ENCODE data around the gene AHR. TPM values are rescaled to one million over a fixed set of nuclear protein-coding genes. Genes with fewer than 3 reads are reported as not detected.

AHR gene
- total RNA-seq = 10 to 100 TPM; 49.0 to 50.6 TPM

GRCh38 chr7:17298102-17298839, at the start of gene AHR:
Gene AHR (plus strand): TSS chr7:17298652. CDS start chr7:17299265, 613 bp downstream.
- POLR2A ChIA-PET = interaction anchor here (0.7 to 1.8 kb wide), 30 partner anchors 21 to 878 kb away, joined by 3 to 15 read pairs (median 4); partner anchors contain the start of genes ANKMY2 and BZW2
- peaks cover 18% of the 10 kb centered on the region for H3K4me1 Mint-ChIP-seq
- DNase-seq = peak; percentile 82
- H3K4me3 Mint-ChIP-seq = peak within 1 kb of the TSS; percentile 97
- H3K27me3 Mint-ChIP-seq = no peaks in the 10 kb centered on the region
- peaks cover 4% of the 10 kb centered on the region for H3K9me3 Mint-ChIP-seq
- ATAC-seq (ENCODE audit: low read depth) = peak; percentile 83
- H3K27ac Mint-ChIP-seq = peak within 1 kb of the TSS; percentile 96
- H3K36me3 Mint-ChIP-seq = peaks cover 10% of the 10 kb centered on the region

DNA sequence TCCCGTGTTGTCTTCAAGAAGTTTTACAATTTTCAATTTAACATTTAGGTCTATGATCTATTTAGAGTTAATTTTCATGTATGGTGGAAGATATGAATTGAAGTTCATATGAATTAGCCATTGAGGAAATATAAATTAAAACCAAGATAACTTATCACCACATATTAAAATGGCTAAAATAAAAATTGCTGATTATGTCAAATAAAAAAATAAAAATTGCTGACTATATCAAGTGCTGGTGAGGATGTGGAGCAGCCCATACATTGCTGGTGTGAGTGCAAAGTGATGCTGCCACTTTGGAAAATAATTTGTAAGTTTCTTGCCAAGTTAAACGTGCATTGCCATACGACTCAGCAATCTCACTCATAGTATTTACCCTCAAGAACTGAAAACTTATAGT, 44.6 kb upstream of the AHR start:
- H3K4me3 Mint-ChIP-seq = no peak overlapping the region
- DNase-seq = no peak
- H3K4me1 Mint-ChIP-seq = peaks cover 6% of the 10 kb centered on the region
- H3K27me3 Mint-ChIP-seq = no peaks in the 10 kb centered on the region
- POLR2A ChIA-PET = no interaction called here
- peaks cover 3% of the 10 kb centered on the region for H3K9me3 Mint-ChIP-seq
- H3K36me3 Mint-ChIP-seq = peaks cover 9% of the 10 kb centered on the region
- no peak overlapping the region for H3K27ac Mint-ChIP-seq
- no peak for ATAC-seq (ENCODE audit: low read depth)

DNA sequence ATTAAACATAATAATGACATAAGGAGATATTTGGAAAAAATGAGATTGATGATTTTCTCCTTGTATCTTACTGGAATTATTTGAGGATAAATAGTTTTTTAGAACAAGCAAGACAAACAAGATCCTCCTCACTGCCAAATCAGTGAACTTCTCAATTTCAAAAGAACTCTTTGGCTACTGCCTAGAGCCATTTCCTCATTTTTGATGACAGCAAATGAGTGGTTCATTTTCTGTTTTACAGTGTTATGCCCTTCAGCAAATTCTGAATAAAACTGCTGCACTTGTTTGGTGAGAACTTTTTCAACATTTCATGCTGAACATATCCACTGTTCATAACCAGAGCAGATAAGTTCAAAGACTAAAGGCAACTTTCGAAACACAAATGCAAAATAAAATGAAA, 42.5 kb upstream of the AHR start:
- Mint-ChIP-seq H3K27ac (no peak overlapping the region), H3K36me3 (peaks cover 9% of the 10 kb centered on the region), H3K4me1 (peaks cover 7% of the 10 kb centered on the region), H3K9me3 (peaks cover 4% of the 10 kb centered on the region), H3K27me3 (no peaks in the 10 kb centered on the region), H3K4me3 (no peak overlapping the region)
- DNase-seq (no peak), ATAC-seq (ENCODE audit: low read depth) (no peak)
- POLR2A ChIA-PET = no interaction called here

DNA sequence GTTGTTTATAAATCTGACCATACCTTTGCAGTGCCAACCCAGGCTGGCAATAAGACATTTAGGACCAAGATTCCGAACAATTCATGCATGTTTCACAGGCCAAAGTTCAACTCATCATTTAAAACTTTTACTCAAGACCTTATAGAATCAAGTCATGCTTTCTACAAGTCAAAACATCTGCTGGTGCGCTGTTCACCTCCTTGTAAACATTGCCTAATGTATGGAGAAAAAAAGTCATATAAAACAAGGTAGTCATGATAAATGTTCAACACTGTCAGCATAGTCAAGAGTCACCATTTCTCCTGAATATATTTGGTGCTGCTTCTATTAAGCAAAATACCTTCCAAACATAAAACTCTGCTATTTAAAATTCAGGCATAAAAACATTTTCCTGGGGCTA, 42.1 kb upstream of the AHR start:
- POLR2A ChIA-PET = no interaction called here
- Mint-ChIP-seq H3K27ac (no peak overlapping the region), H3K4me3 (no peak overlapping the region), H3K4me1 (peaks cover 10% of the 10 kb centered on the region), H3K9me3 (peaks cover 4% of the 10 kb centered on the region), H3K27me3 (no peaks in the 10 kb centered on the region), H3K36me3 (peaks cover 11% of the 10 kb centered on the region)
- DNase-seq (no peak), ATAC-seq (ENCODE audit: low read depth) (no peak)

GRCh38 chr7:17266565-17266964, 31.9 kb upstream of the AHR start:
- DNase-seq (no peak), ATAC-seq (ENCODE audit: low read depth) (no peak)
- POLR2A ChIA-PET = no interaction called here
- peaks cover 2% of the 10 kb centered on the region for H3K4me1 Mint-ChIP-seq
- H3K4me3 Mint-ChIP-seq = no peak overlapping the region
- H3K9me3 Mint-ChIP-seq = peaks cover 39% of the 10 kb centered on the region
- H3K27me3 Mint-ChIP-seq = no peaks in the 10 kb centered on the region
- no peak overlapping the region for H3K27ac Mint-ChIP-seq
- peaks cover 43% of the 10 kb centered on the region for H3K36me3 Mint-ChIP-seq

DNA sequence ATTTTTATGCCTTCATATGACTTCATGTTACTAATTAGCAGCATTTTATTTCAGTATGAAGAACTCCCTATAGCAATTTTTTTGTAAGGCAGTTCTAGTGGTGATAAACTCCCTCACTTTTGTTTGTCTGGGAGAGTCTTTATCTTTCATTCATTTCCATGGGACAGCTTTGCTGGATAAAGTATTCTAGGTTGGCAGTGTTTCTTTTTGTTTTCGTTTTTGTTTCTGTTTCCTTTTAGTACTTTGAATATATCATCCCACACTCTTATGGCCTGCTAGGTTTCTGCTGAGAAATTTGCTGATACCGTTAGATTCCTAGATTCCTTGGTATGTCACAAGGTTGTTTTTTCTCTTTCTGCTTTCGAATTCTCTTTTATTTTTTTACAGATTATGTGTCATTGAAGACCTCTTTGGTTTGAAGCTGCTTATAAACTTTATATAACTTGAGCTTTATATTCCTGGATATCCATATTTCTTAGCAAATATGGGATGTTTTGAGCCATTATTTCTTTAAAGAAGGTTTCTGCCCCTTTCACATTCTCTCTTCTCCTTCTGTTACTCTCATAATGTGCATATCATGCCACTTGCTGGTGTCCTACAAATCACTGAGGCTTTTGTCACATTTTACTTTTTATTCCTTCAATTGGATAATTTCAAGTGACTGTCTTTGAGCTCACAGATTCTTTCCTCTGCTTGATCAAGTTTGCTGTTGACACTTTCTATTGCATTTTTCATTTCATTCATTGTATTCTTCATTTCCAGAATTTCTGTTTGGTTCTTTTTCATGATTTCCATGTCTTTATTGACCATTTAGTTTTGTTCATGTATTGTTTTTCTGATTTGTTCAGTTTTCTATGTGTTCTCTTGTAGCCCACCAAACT, 28.9 kb upstream of the AHR start:
- Mint-ChIP-seq H3K4me3 (no peak overlapping the region), H3K36me3 (peaks cover 52% of the 10 kb centered on the region), H3K9me3 (peaks cover 44% of the 10 kb centered on the region), H3K27me3 (no peaks in the 10 kb centered on the region), H3K27ac (no peak overlapping the region), H3K4me1 (peaks cover 11% of the 10 kb centered on the region)
- POLR2A ChIA-PET = interaction anchor here (1.9 kb wide), 1 partner anchor 28 kb away, joined by 5 read pairs; the partner anchor contains the start of gene AHR
- ATAC-seq (ENCODE audit: low read depth) (no peak), DNase-seq (no peak)

GRCh38 chr7:17274551-17275245, 23.8 kb upstream of the AHR start:
- H3K27me3 Mint-ChIP-seq = no peaks in the 10 kb centered on the region
- peak overlapping the region; percentile 49 for H3K27ac Mint-ChIP-seq
- peaks cover 34% of the 10 kb centered on the region for H3K36me3 Mint-ChIP-seq
- peak overlapping the region; percentile 47 for H3K4me3 Mint-ChIP-seq
- H3K9me3 Mint-ChIP-seq = peaks cover 24% of the 10 kb centered on the region
- peaks cover 20% of the 10 kb centered on the region for H3K4me1 Mint-ChIP-seq
- ATAC-seq (ENCODE audit: low read depth) (peak; percentile 87), DNase-seq (no peak)
- POLR2A ChIA-PET = interaction anchor here (1.6 kb wide), 1 partner anchor 23 kb away, joined by 6 read pairs; the partner anchor contains the start of gene AHR

DNA sequence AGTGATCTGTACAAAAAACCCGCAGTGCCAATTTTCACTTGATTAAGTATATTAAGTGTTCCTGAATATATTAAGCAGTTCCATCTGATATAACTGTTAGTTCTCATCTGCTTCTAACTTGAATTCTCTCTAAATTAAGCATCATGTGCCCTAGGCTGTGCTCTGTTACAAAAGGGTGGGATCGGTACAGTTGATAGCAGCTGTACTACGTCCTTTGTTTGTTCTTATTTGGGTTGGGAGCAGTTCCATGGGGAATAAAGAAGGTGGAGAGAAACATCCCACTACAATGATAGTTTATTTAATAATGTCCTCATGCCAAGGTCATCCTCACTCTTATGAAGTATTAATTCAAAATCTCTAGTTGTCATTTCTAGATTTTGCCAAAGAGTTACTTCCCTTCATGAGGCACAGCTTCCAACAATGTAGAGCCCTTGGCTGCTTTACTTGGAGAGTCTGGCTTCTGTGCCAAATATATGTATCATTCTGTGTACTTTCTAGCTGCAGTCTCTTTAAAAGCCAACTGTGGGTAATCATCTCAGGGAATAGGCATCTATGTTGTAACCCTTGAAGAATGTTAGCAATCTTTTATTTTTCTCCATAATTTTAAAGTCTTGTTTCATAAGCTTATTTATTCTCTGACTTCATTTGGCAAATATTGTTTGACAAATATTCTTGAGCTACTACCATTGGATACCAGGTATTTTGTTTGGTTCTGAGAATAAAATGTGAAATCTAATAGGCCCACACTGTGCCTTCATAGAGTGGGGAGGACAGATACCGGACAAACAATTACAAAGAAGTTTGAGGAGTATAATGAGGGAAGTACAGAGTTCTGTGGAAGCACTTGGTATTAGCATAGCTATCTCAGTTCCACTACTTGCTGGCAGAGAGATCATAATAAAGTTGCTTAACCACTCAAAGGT, 22.4 kb upstream of the AHR start:
- peaks cover 21% of the 10 kb centered on the region for H3K9me3 Mint-ChIP-seq
- peaks cover 32% of the 10 kb centered on the region for H3K36me3 Mint-ChIP-seq
- peaks cover 20% of the 10 kb centered on the region for H3K4me1 Mint-ChIP-seq
- no peaks in the 10 kb centered on the region for H3K27me3 Mint-ChIP-seq
- POLR2A ChIA-PET = interaction anchor here (1.6 kb wide), 1 partner anchor 22 kb away, joined by 6 read pairs; the partner anchor contains the start of gene AHR
- H3K4me3 Mint-ChIP-seq = no peak overlapping the region
- ATAC-seq (ENCODE audit: low read depth) (no peak), DNase-seq (no peak)
- no peak overlapping the region for H3K27ac Mint-ChIP-seq

- H3K4me3 Mint-ChIP-seq = no peak overlapping the region
- no peak for DNase-seq
- H3K4me1 Mint-ChIP-seq = peaks cover 15% of the 10 kb centered on the region
- POLR2A ChIA-PET = no interaction called here
- H3K9me3 Mint-ChIP-seq = peaks cover 12% of the 10 kb centered on the region
- no peaks in the 10 kb centered on the region for H3K27me3 Mint-ChIP-seq
- peaks cover 22% of the 10 kb centered on the region for H3K36me3 Mint-ChIP-seq
- no peak for ATAC-seq (ENCODE audit: low read depth)
- no peak overlapping the region for H3K27ac Mint-ChIP-seq
Observed at GRCh38 chr7:17279061-17279460, 19.4 kb upstream of the AHR start.

DNA sequence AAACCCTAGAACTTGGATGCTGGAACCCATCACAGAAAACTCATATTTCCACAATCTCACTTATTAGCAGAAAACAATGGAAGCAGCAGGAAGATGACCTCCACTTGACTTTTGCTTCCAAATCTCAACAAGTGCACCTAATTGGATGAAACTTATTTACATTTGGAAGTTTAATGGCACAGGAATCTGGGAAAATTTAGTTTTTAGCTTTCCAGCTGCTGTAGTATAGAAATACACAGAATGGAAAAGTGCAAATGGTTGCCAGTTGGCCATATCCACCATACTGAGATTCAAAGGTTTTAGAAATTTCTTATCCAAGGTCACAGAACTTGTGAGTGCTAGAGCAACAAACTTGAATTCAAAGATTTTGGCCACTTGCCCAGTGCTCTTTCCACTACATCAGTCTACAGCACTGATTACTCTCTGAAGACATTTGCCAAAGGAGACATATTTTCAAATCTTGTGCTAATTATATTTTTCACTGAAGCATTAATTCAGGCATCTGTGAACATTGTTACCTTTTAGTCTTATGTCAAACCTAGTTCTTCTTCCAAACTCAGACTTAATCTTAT, 9.3 kb upstream of the AHR start:
- Mint-ChIP-seq H3K4me3 (no peak overlapping the region), H3K36me3 (peaks cover 6% of the 10 kb centered on the region), H3K27me3 (no peaks in the 10 kb centered on the region), H3K9me3 (peaks cover under 1% of the 10 kb centered on the region), H3K27ac (no peak overlapping the region), H3K4me1 (peaks cover 3% of the 10 kb centered on the region)
- DNase-seq (no peak), ATAC-seq (ENCODE audit: low read depth) (no peak)
- POLR2A ChIA-PET = no interaction called here

DNA sequence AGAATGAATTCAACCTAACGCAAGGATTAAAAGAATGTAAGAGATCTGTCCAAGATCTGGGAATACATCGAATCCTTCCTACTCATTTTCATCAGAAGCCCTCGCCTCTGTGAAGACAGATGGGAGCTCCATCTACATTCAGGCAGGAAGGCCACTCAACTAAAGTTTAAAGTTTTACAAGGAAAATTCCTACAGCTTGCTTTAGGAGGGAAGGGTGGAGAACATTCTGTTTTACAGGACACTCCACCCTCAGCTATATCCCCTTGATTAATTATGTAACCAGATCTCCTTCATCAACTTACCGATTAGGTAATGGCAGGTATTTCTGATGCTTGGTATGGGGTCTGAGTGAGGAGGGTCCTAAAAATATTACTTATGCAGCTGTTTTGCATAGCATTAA, 5.6 kb upstream of the AHR start:
- Mint-ChIP-seq H3K27ac (no peak overlapping the region), H3K36me3 (peaks cover 13% of the 10 kb centered on the region), H3K4me3 (no peak overlapping the region), H3K27me3 (no peaks in the 10 kb centered on the region), H3K9me3 (peaks cover 2% of the 10 kb centered on the region), H3K4me1 (peaks cover 13% of the 10 kb centered on the region)
- DNase-seq (no peak), ATAC-seq (ENCODE audit: low read depth) (no peak)
- POLR2A ChIA-PET = no interaction called here

- POLR2A ChIA-PET = no interaction called here
- H3K9me3 Mint-ChIP-seq = peaks cover 4% of the 10 kb centered on the region
- DNase-seq (no peak), ATAC-seq (ENCODE audit: low read depth) (no peak)
- peaks cover 14% of the 10 kb centered on the region for H3K4me1 Mint-ChIP-seq
- H3K4me3 Mint-ChIP-seq = no peak overlapping the region
- H3K27me3 Mint-ChIP-seq = no peaks in the 10 kb centered on the region
- peaks cover 17% of the 10 kb centered on the region for H3K36me3 Mint-ChIP-seq
- H3K27ac Mint-ChIP-seq = no peak overlapping the region
Observed at GRCh38 chr7:17293481-17293880, 5.0 kb upstream of the AHR start.

Measured in activated naive CD8-positive, alpha-beta T cell treated with anti-CD3 and anti-CD28 coated beads, Interleukin-2, amount 10 ng/mL, durations not matched to agents 7 days and 5 days (primary cell).